PC-3 (cell line): Measurements from ENCODE around the gene CLP1. TPM values are rescaled to one million over a fixed set of nuclear protein-coding genes. Genes with fewer than 3 reads are reported as not detected.

Source experiments
- ATAC-seq: fragments of 200-7000 bp; cut with Tn5 transposase; 2 replicates; pipeline ENCODE4 v1.9.1; 2020; ENCODE audit warnings: mild to moderate bottlenecking, moderate library complexity
- BruUV-seq: library from RNA; stranded (reverse); fragments of 400-500 nt; replicated peaks from 2 replicates; lab custom pipeline; 2021; lab: Mats Ljungman, UMichigan
- CTCF ChIA-PET: fragments of 300-600 bp; sonication (Branson Sonifier 250); formaldehyde crosslinking; loops from one replicate; lab custom pipeline; 2022; ENCODE audit warnings: antibody characterized with exemption; lab: Charles Lee
- POLR2A ChIA-PET: fragments of 300-600 bp; sonication (Branson Sonifier 250); formaldehyde crosslinking; loops from one replicate; lab custom pipeline; 2022; ENCODE audit warnings: antibody characterized with exemption; ENCODE audit not compliant: unreplicated experiment; lab: Charles Lee
- DNase-seq: peaks from one replicate; pipeline ENCODE4 v3.0.0-alpha.2; 2015
- H2AFZ ChIP-seq: fragments of 300-600 bp; sonication (generic); 2 replicates; pipeline ENCODE4 v1.6.0; 2016; ENCODE audit warnings: antibody characterized with exemption, low read length
- H3F3A ChIP-seq: fragments of 300-600 bp; sonication (generic); one replicate; pipeline ENCODE4 v1.6.0; 2017; ENCODE audit warnings: antibody characterized with exemption, low read length, control low read depth, mild to moderate bottlenecking; ENCODE audit not compliant: unreplicated experiment
- H3K27ac ChIP-seq: fragments of 300-600 bp; sonication (generic); 2 replicates; pipeline ENCODE4 v1.5.1; 2016; ENCODE audit warnings: mild to moderate bottlenecking, low read length
- H3K27me3 ChIP-seq: fragments of 300-600 bp; sonication (generic); 2 replicates; pipeline ENCODE4 v1.6.1; 2016; ENCODE audit warnings: low read length, mixed read lengths
- H3K36me3 ChIP-seq: fragments of 300-600 bp; sonication (generic); 2 replicates; pipeline ENCODE4 v1.6.1; 2016; ENCODE audit warnings: low read depth, mixed run types, low read length, mixed read lengths
- H3K4me1 ChIP-seq: fragments of 300-600 bp; sonication (generic); 2 replicates; pipeline ENCODE4 v1.5.1; 2016; ENCODE audit warnings: low read length; ENCODE audit not compliant: insufficient read depth
- H3K4me2 ChIP-seq: fragments of 300-600 bp; sonication (generic); 2 replicates; pipeline ENCODE4 v1.6.0; 2016; ENCODE audit warnings: low read length
- H3K4me3 ChIP-seq: fragments of 300-600 bp; sonication (generic); 2 replicates; pipeline ENCODE4 v1.5.1; 2016; ENCODE audit warnings: mild to moderate bottlenecking, low read length, mixed read lengths
- H3K79me2 ChIP-seq: fragments of 300-600 bp; sonication (generic); 2 replicates; pipeline ENCODE4 v1.6.1; 2017; ENCODE audit warnings: low read length, mixed read lengths
- H3K9ac ChIP-seq: fragments of 300-600 bp; sonication (generic); 2 replicates; pipeline ENCODE4 v1.6.0; 2016; ENCODE audit warnings: mild to moderate bottlenecking, low read length
- H3K9me2 ChIP-seq: fragments of 300-600 bp; sonication (generic); replicated peaks from 2 replicates; pipeline ENCODE4 v1.6.1; 2016; ENCODE audit warnings: mixed run types, low read length, mixed read lengths
- H3K9me3 ChIP-seq: fragments of 300-600 bp; sonication (generic); 2 replicates; pipeline ENCODE4 v1.6.1; 2016; ENCODE audit warnings: low read length, mixed read lengths
- H4K20me1 ChIP-seq: fragments of 300-600 bp; sonication (generic); 2 replicates; pipeline ENCODE4 v1.6.1; 2016; ENCODE audit warnings: low read length, mixed read lengths
- CTCF ChIP-seq: fragments of 300-600 bp; sonication (generic); conservative IDR thresholded peaks from 2 replicates; pipeline ENCODE4 v1.5.1; 2017; ENCODE audit warnings: antibody characterized with exemption, low read depth, mild to moderate bottlenecking, low read length
- EZH2 ChIP-seq: fragments of 300-600 bp; sonication (generic); IDR thresholded peaks from one replicate; pipeline ENCODE4 v1.6.1; 2017; ENCODE audit warnings: antibody characterized with exemption, mild to moderate bottlenecking, low read length; ENCODE audit not compliant: unreplicated experiment
- EZH2phosphoT487 ChIP-seq: fragments of 300-600 bp; sonication (generic); IDR thresholded peaks from 2 replicates; pipeline ENCODE4 v1.6.1; 2018; ENCODE audit warnings: mild to moderate bottlenecking, antibody characterized with exemption, low read length, borderline replicate concordance
- intact Hi-C: fragments of 100-400 bp; cut with micrococcal nuclease; formaldehyde crosslinking; loops from 2 replicates; pipeline ENCODE4 v1.9.0; 2023
- total RNA-seq: library from RNA; depleted of rRNA; stranded (reverse); fragments of >200 nt; gene quantifications from 2 replicates; pipeline ENCODE4 v1.2.3, GENCODE V29; 2014

CLP1 gene
- total RNA-seq, 1 experiment from 2014 or later, result 28.4 TPM

- CTCF ChIA-PET, result interaction anchor here (0.5 to 0.8 kb wide), 2 partner anchors 11 to 292 kb away, joined by 3 to 10 read pairs; no protein-coding TSS in a partner anchor
- POLR2A ChIA-PET, result no interaction called here
- no TSS peak for BruUV-seq
These were observed 19.4 kb upstream of the CLP1 start for GRCh38 chr11:57638005-57638781.

GRCh38 chr11:57638811-57639320 is 18.7 kb upstream of the CLP1 start:
- intact Hi-C loops, result no loop called here
- Histone ChIP-seq H3K36me3 (no peaks in the 10 kb centered on the region), H3K27ac (no peak overlapping the region), H3F3A (no peaks in the 10 kb centered on the region), H3K79me2 (peaks cover 27% of the 10 kb centered on the region), H3K9me3 (no peaks in the 10 kb centered on the region), H2AFZ (peak overlapping the region; percentile 94), H4K20me1 (no peaks in the 10 kb centered on the region), H3K4me3 (peak overlapping the region; percentile 91), H3K9ac (peak overlapping the region; percentile 83), H3K27me3 (0 out of 2 replicates have a peak, but pooled peaks cover 5% of the 10 kb centered on the region), H3K9me2 (no peaks in the 10 kb centered on the region), H3K4me1 (peaks cover 14% of the 10 kb centered on the region), H3K4me2 (peak overlapping the region; percentile 97)
- DNase-seq, result no peak
- ATAC-seq, result peak; percentile 18
- no TSS peak for BruUV-seq
- CTCF ChIA-PET, result interaction anchor here (0.5 to 0.8 kb wide), 2 partner anchors 12 to 293 kb away, joined by 3 to 10 read pairs; no protein-coding TSS in a partner anchor
- TF ChIP-seq CTCF (peak; percentile 27; the same call in 1 of the 2 replicates), EZH2phosphoT487 (no peak)
- POLR2A ChIA-PET, result no interaction called here

More at GRCh38 chr11:57638005-57638781, 19.4 kb upstream of the CLP1 start:
- Histone ChIP-seq H3K9ac (peak overlapping the region; percentile 83), H3K27me3 (0 out of 2 replicates have a peak, but pooled peaks cover 5% of the 10 kb centered on the region), H3K9me3 (no peaks in the 10 kb centered on the region), H3K27ac (no peak overlapping the region; the same call in 1 of the 2 replicates), H4K20me1 (no peaks in the 10 kb centered on the region), H3K4me1 (peaks cover 14% of the 10 kb centered on the region), H2AFZ (peak overlapping the region; percentile 94), H3K9me2 (no peaks in the 10 kb centered on the region), H3K36me3 (no peaks in the 10 kb centered on the region), H3K4me2 (peak overlapping the region; percentile 97), H3K79me2 (peaks cover 27% of the 10 kb centered on the region), H3K4me3 (peak overlapping the region; percentile 91), H3F3A (no peaks in the 10 kb centered on the region)
- intact Hi-C loops, result no loop called here
- TF ChIP-seq CTCF (no peak), EZH2 (no peak), EZH2phosphoT487 (no peak)
- ATAC-seq, result peak; percentile 86
- peak; percentile 77 for DNase-seq
